OCI-LY7 (cell line): Measurements from ENCODE around the gene MMP27. TPM values are rescaled to one million over a fixed set of nuclear protein-coding genes. Genes with fewer than 3 reads are reported as not detected.

Experiments used
- total RNA-seq, 2 experiments: library from RNA; depleted of rRNA in 1 of 2; stranded (reverse); fragments of >200 nt in 1 of 2; shearing (Covaris generic) in 1 of 2; gene quantifications; 2 replicates each; pipeline ENCODE4 v1.2.3, GENCODE V29; 2014 to 2022

Gene MMP27
- total RNA-seq, 2 experiments from 2014 or later: not detected

Other genes starting within 250 kb of the MMP27 start
- not detected in 2 replicates for gene MMP7, start 175.0 kb downstream of the MMP27 start, total RNA-seq (2014; rRNA removed; shearing (Covaris generic))
- gene MMP7, start 175.0 kb downstream of the MMP27 start, total RNA-seq (2022): not detected in 2 replicates
- not detected in 2 replicates for gene MMP20, start 80.4 kb downstream of the MMP27 start, total RNA-seq (2014; rRNA removed; shearing (Covaris generic))
- not detected in 2 replicates for gene MMP20, start 80.4 kb downstream of the MMP27 start, total RNA-seq (2022)
- not detected in 2 replicates for gene MMP8, start 19.2 kb upstream of the MMP27 start, total RNA-seq (2014; rRNA removed; shearing (Covaris generic))
- not detected in 2 replicates for gene MMP8, start 19.2 kb upstream of the MMP27 start, total RNA-seq (2022)
- not detected in 2 replicates for gene MMP10, start 74.9 kb upstream of the MMP27 start, total RNA-seq (2014; rRNA removed; shearing (Covaris generic))
- gene MMP10, start 74.9 kb upstream of the MMP27 start, total RNA-seq (2022): not detected in 2 replicates
- not detected in 2 replicates for gene MMP1, start 92.4 kb upstream of the MMP27 start, total RNA-seq (2014; rRNA removed; shearing (Covaris generic))
- gene MMP1, start 92.4 kb upstream of the MMP27 start, total RNA-seq (2022): not detected in 2 replicates
- not detected in 2 replicates for gene MMP3, start 137.8 kb upstream of the MMP27 start, total RNA-seq (2014; rRNA removed; shearing (Covaris generic))
- gene MMP3, start 137.8 kb upstream of the MMP27 start, total RNA-seq (2022): not detected in 2 replicates
- gene MMP12, start 169.2 kb upstream of the MMP27 start, total RNA-seq (2014; rRNA removed; shearing (Covaris generic)): not detected in 2 replicates
- not detected in 2 replicates for gene MMP12, start 169.2 kb upstream of the MMP27 start, total RNA-seq (2022)
- not detected in 2 replicates for gene MMP13, start 250.0 kb upstream of the MMP27 start, total RNA-seq (2014; rRNA removed; shearing (Covaris generic))
- not detected in 2 replicates for gene MMP13, start 250.0 kb upstream of the MMP27 start, total RNA-seq (2022)